GM23338 (cell line): ENCODE data around the gene RBM23. TPM values are rescaled to one million over a fixed set of nuclear protein-coding genes. Genes with fewer than 3 reads are reported as not detected.

Experiments used
- ATAC-seq: fragments of 200-7000 bp; cut with Tn5 transposase; 3 replicates; pipeline ENCODE4 v1.9.1; 2020
- DNase-seq: peaks from one replicate; pipeline ENCODE4 v3.0.0-alpha.2; 2015; ENCODE audit warnings: low spot score
- H2AFZ ChIP-seq: fragments of 200-600 bp; sonication (generic); 2 replicates; pipeline ENCODE4 v1.8.0; 2016; ENCODE audit warnings: antibody characterized with exemption, mild to moderate bottlenecking, moderate library complexity
- H3F3A ChIP-seq: fragments of 200-600 bp; sonication (generic); replicated peaks from 2 replicates; pipeline ENCODE4 v1.8.0; 2017; ENCODE audit warnings: antibody characterized with exemption, mixed run types, low read depth
- H3K27ac ChIP-seq: fragments of 200-600 bp; sonication (generic); 2 replicates; pipeline ENCODE4 v1.6.1; 2016; ENCODE audit warnings: low read depth
- H3K27me3 ChIP-seq: fragments of 200-600 bp; sonication (generic); 2 replicates; pipeline ENCODE4 v1.8.0; 2016; ENCODE audit warnings: mild to moderate bottlenecking, mixed run types, moderate library complexity; ENCODE audit not compliant: insufficient read depth
- H3K36me3 ChIP-seq: fragments of 200-600 bp; sonication (generic); 2 replicates; pipeline ENCODE4 v1.8.0; 2016; ENCODE audit warnings: mild to moderate bottlenecking; ENCODE audit not compliant: insufficient read depth
- H3K4me1 ChIP-seq: fragments of 200-600 bp; sonication (generic); 2 replicates; pipeline ENCODE4 v1.8.0; 2016; ENCODE audit warnings: mild to moderate bottlenecking, moderate library complexity; ENCODE audit not compliant: insufficient read depth
- H3K4me2 ChIP-seq: fragments of 200-600 bp; sonication (generic); 2 replicates; pipeline ENCODE4 v1.7.1; 2017; ENCODE audit warnings: mixed run types
- H3K4me3 ChIP-seq: fragments of 200-600 bp; sonication (generic); 2 replicates; pipeline ENCODE4 v1.6.1; 2016; ENCODE audit warnings: mixed run types
- H3K79me2 ChIP-seq: fragments of 200-600 bp; sonication (generic); replicated peaks from 2 replicates; pipeline ENCODE4 v1.8.0; 2017; ENCODE audit warnings: mild to moderate bottlenecking; ENCODE audit not compliant: insufficient read depth
- H3K9me2 ChIP-seq: fragments of 200-600 bp; sonication (generic); 2 replicates; pipeline ENCODE4 v1.8.0; 2017; ENCODE audit not compliant: insufficient read depth
- H4K20me1 ChIP-seq: fragments of 200-600 bp; sonication (generic); replicated peaks from 2 replicates; pipeline ENCODE4 v1.8.0; 2017; ENCODE audit warnings: mild to moderate bottlenecking; ENCODE audit not compliant: insufficient read depth
- H3K27ac Mint-ChIP-seq: 2 replicates; pipeline ENCODE4 v1.8.0; 2020; ENCODE audit warnings: inconsistent platforms, mild to moderate bottlenecking, moderate library complexity, mixed read lengths
- H3K27me3 Mint-ChIP-seq: 3 replicates; pipeline ENCODE4 v1.8.0; 2022; ENCODE audit warnings: low read depth, mild to moderate bottlenecking, moderate library complexity, mixed read lengths, inconsistent platforms; ENCODE audit not compliant: insufficient read depth, poor library complexity
- H3K36me3 Mint-ChIP-seq: 3 replicates; pipeline ENCODE4 v1.8.0; 2021; ENCODE audit warnings: low read depth, mild to moderate bottlenecking, inconsistent platforms, moderate library complexity, mixed read lengths
- H3K4me1 Mint-ChIP-seq: 3 replicates; pipeline ENCODE4 v1.8.0; 2020; ENCODE audit warnings: mild to moderate bottlenecking, inconsistent platforms, mixed read lengths
- H3K4me3 Mint-ChIP-seq: 3 replicates; pipeline ENCODE4 v1.8.0; 2021; ENCODE audit warnings: moderate library complexity, mild to moderate bottlenecking, inconsistent platforms, mixed read lengths
- H3K9me3 Mint-ChIP-seq: 3 replicates; pipeline ENCODE4 v1.8.0; 2020; ENCODE audit warnings: moderate library complexity, mild to moderate bottlenecking, inconsistent platforms, mixed read lengths
- EZH2phosphoT487 ChIP-seq: fragments of 200-600 bp; sonication (generic); IDR thresholded peaks from one replicate; pipeline ENCODE4 v1.8.1; 2018; ENCODE audit warnings: antibody characterized with exemption; ENCODE audit not compliant: unreplicated experiment
- ZNF331 ChIP-seq: fragments of 250-450 bp; sonication (Bioruptor Pico); IDR thresholded peaks from 2 replicates; pipeline ENCODE4 v1.5.0; 2020; ENCODE audit warnings: low read depth, mild to moderate bottlenecking, moderate library complexity
- polyA plus RNA-seq: library from polyadenylated mRNA; unstranded; fragments of >200 nt; fragmentation: Nextera tagmentation; extraction: Ambion mirVana; gene quantifications from 2 replicates; pipeline ENCODE4 v1.2.1, GENCODE V29; 2016
- total RNA-seq: library from RNA; depleted of rRNA; stranded (reverse); fragments of >200 nt; shearing (Covaris generic); gene quantifications from 2 replicates; pipeline ENCODE4 v1.2.3, GENCODE V29; 2014
- TF ChIP-seq, protein P1 (sequence below): IDR thresholded peaks from one replicate; pipeline ENCODE4 v1.6.1; 2018; ENCODE audit warnings: antibody characterized with exemption; ENCODE audit not compliant: unreplicated experiment
- TF ChIP-seq, protein P2 (sequence below): fragments of 250-450 bp; sonication (Bioruptor Pico); IDR thresholded peaks from 2 replicates; pipeline ENCODE4 v1.5.0; 2020; ENCODE audit warnings: mild to moderate bottlenecking, moderate library complexity

The RBM23 gene
- total and polyA plus RNA-seq, 2 experiments from 2014 or later: 14.4 to 52.8 TPM

DNA sequence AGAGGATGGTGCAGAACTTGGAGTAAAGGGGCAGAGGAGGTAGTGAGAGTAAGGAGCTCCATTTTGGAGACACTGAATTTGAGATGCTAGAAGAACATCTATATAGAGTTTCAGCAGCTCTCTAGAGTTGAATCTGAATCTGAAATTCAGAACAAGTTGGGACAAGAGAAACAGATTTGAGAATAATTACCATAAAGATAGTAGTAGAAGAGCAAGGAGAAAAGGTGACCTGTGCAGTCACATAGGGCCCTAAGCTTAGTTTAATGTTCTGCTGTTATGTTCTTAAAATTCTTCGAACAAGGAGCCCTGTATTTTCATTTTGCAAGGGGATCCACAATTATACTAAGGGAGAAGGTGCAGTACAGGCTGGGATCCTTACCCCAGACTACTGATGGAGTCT, 28.5 kb downstream of the RBM23 start:
- Histone ChIP-seq H3K27ac (no peak overlapping the region), H3K79me2 (no peaks in the 10 kb centered on the region), H3F3A (peaks cover 4% of the 10 kb centered on the region), H3K36me3 (no peaks in the 10 kb centered on the region), H3K9me2 (no peaks in the 10 kb centered on the region), H3K4me3 (no peak overlapping the region), H3K27me3 (peaks cover 12% of the 10 kb centered on the region), H2AFZ (no peak overlapping the region), H4K20me1 (no peaks in the 10 kb centered on the region; the same call in 1 of the 2 replicates), H3K4me2 (no peak overlapping the region), H3K4me1 (peaks cover 5% of the 10 kb centered on the region; the same call in 1 of the 2 replicates)
- peaks cover 4% of the 10 kb centered on the region; the same call in 2 of the 3 replicates for H3K36me3 Mint-ChIP-seq
- peaks cover 14% of the 10 kb centered on the region for H3K27me3 Mint-ChIP-seq
- DNase-seq: no peak
- no peak overlapping the region for H3K4me3 Mint-ChIP-seq
- no peak overlapping the region for H3K27ac Mint-ChIP-seq
- H3K4me1 Mint-ChIP-seq: peaks cover 19% of the 10 kb centered on the region
- no peaks in the 10 kb centered on the region; the same call in 2 of the 3 replicates for H3K9me3 Mint-ChIP-seq
- ATAC-seq: no peak
- TF ChIP-seq ZNF331 (CRISPR knock-in tag): no peak
- TF ChIP-seq, protein P1, sequence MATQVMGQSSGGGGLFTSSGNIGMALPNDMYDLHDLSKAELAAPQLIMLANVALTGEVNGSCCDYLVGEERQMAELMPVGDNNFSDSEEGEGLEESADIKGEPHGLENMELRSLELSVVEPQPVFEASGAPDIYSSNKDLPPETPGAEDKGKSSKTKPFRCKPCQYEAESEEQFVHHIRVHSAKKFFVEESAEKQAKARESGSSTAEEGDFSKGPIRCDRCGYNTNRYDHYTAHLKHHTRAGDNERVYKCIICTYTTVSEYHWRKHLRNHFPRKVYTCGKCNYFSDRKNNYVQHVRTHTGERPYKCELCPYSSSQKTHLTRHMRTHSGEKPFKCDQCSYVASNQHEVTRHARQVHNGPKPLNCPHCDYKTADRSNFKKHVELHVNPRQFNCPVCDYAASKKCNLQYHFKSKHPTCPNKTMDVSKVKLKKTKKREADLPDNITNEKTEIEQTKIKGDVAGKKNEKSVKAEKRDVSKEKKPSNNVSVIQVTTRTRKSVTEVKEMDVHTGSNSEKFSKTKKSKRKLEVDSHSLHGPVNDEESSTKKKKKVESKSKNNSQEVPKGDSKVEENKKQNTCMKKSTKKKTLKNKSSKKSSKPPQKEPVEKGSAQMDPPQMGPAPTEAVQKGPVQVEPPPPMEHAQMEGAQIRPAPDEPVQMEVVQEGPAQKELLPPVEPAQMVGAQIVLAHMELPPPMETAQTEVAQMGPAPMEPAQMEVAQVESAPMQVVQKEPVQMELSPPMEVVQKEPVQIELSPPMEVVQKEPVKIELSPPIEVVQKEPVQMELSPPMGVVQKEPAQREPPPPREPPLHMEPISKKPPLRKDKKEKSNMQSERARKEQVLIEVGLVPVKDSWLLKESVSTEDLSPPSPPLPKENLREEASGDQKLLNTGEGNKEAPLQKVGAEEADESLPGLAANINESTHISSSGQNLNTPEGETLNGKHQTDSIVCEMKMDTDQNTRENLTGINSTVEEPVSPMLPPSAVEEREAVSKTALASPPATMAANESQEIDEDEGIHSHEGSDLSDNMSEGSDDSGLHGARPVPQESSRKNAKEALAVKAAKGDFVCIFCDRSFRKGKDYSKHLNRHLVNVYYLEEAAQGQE: no peak
- TF ChIP-seq, protein P2, sequence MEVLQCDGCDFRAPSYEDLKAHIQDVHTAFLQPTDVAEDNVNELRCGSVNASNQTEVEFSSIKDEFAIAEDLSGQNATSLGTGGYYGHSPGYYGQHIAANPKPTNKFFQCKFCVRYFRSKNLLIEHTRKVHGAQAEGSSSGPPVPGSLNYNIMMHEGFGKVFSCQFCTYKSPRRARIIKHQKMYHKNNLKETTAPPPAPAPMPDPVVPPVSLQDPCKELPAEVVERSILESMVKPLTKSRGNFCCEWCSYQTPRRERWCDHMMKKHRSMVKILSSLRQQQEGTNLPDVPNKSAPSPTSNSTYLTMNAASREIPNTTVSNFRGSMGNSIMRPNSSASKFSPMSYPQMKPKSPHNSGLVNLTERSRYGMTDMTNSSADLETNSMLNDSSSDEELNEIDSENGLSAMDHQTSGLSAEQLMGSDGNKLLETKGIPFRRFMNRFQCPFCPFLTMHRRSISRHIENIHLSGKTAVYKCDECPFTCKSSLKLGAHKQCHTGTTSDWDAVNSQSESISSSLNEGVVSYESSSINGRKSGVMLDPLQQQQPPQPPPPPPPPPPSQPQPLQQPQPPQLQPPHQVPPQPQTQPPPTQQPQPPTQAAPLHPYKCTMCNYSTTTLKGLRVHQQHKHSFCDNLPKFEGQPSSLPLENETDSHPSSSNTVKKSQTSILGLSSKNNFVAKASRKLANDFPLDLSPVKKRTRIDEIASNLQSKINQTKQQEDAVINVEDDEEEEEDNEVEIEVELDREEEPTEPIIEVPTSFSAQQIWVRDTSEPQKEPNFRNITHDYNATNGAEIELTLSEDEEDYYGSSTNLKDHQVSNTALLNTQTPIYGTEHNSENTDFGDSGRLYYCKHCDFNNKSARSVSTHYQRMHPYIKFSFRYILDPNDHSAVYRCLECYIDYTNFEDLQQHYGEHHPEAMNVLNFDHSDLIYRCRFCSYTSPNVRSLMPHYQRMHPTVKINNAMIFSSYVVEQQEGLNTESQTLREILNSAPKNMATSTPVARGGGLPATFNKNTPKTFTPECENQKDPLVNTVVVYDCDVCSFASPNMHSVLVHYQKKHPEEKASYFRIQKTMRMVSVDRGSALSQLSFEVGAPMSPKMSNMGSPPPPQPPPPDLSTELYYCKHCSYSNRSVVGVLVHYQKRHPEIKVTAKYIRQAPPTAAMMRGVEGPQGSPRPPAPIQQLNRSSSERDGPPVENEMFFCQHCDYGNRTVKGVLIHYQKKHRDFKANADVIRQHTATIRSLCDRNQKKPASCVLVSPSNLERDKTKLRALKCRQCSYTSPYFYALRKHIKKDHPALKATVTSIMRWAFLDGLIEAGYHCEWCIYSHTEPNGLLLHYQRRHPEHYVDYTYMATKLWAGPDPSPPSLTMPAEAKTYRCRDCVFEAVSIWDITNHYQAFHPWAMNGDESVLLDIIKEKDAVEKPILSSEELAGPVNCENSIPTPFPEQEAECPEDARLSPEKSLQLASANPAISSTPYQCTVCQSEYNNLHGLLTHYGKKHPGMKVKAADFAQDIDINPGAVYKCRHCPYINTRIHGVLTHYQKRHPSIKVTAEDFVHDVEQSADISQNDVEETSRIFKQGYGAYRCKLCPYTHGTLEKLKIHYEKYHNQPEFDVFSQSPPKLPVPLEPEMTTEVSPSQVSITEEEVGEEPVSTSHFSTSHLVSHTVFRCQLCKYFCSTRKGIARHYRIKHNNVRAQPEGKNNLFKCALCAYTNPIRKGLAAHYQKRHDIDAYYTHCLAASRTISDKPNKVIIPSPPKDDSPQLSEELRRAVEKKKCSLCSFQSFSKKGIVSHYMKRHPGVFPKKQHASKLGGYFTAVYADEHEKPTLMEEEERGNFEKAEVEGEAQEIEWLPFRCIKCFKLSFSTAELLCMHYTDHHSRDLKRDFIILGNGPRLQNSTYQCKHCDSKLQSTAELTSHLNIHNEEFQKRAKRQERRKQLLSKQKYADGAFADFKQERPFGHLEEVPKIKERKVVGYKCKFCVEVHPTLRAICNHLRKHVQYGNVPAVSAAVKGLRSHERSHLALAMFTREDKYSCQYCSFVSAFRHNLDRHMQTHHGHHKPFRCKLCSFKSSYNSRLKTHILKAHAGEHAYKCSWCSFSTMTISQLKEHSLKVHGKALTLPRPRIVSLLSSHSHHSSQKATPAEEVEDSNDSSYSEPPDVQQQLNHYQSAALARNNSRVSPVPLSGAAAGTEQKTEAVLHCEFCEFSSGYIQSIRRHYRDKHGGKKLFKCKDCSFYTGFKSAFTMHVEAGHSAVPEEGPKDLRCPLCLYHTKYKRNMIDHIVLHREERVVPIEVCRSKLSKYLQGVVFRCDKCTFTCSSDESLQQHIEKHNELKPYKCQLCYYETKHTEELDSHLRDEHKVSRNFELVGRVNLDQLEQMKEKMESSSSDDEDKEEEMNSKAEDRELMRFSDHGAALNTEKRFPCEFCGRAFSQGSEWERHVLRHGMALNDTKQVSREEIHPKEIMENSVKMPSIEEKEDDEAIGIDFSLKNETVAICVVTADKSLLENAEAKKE (CRISPR knock-in tag): no peak
- TF ChIP-seq EZH2phosphoT487: no peak
